SU-DHL-6 (cell line): ENCODE data around the gene PKM.

Source experiments
- H2AFZ ChIP-seq: fragments of 200-600 bp; sonication (generic); 2 replicates; pipeline ENCODE4 v1.6.1; 2014; ENCODE audit warnings: low read depth, mild to moderate bottlenecking, moderate library complexity, mixed read lengths, antibody characterized with exemption, low read length; ENCODE audit not compliant: severe bottlenecking
- H3F3A ChIP-seq: fragments of 200-600 bp; shearing (Covaris generic); 2 replicates; pipeline ENCODE4 v1.6.0; 2016; ENCODE audit warnings: antibody characterized with exemption, mild to moderate bottlenecking; ENCODE audit not compliant: insufficient read depth
- H3K27ac ChIP-seq: fragments of 200-600 bp; sonication (generic); 2 replicates; pipeline ENCODE4 v1.5.1; 2016; ENCODE audit warnings: low read depth, mild to moderate bottlenecking, low read length, moderate library complexity, mixed read lengths
- H3K27me3 ChIP-seq: fragments of 200-600 bp; sonication (generic), shearing (Covaris generic); 2 replicates; pipeline ENCODE4 v1.6.0; 2014; ENCODE audit warnings: mild to moderate bottlenecking, low read length
- H3K36me3 ChIP-seq: fragments of 200-600 bp; sonication (generic); 2 replicates; pipeline ENCODE4 v1.6.1; 2014; ENCODE audit warnings: mild to moderate bottlenecking, low read length, mixed read lengths
- H3K4me2 ChIP-seq: fragments of 300-600, 200-600 bp; shearing (Covaris generic), sonication (generic); 2 replicates; pipeline ENCODE4 v1.6.0; 2014; ENCODE audit warnings: low read length, low read depth, mild to moderate bottlenecking; ENCODE audit not compliant: poor library complexity, severe bottlenecking
- H3K4me3 ChIP-seq: fragments of 200-600 bp; sonication (generic); 2 replicates; pipeline ENCODE4 v1.5.1; 2014; ENCODE audit warnings: antibody characterized with exemption, low read length, mild to moderate bottlenecking, mixed read lengths; ENCODE audit not compliant: insufficient read depth, poor library complexity, severe bottlenecking
- H3K79me2 ChIP-seq: fragments of 200-600 bp; sonication (generic); 2 replicates; pipeline ENCODE4 v1.6.1; 2014; ENCODE audit warnings: mild to moderate bottlenecking, low read length, moderate library complexity; ENCODE audit not compliant: insufficient read depth
- H3K9ac ChIP-seq: fragments of 200-600 bp; sonication (generic); 2 replicates; pipeline ENCODE4 v1.7.0; 2014; ENCODE audit warnings: mild to moderate bottlenecking, low read length
- H3K9me2 ChIP-seq: fragments of 200-600 bp; sonication (generic); replicated peaks from 2 replicates; pipeline ENCODE4 v1.6.1; 2014; ENCODE audit warnings: low read length; ENCODE audit not compliant: insufficient read depth
- H3K9me3 ChIP-seq: fragments of 200-600 bp; sonication (generic); 2 replicates; pipeline ENCODE4 v1.6.1; 2014; ENCODE audit warnings: low read length, mixed read lengths; ENCODE audit not compliant: insufficient read depth
- H4K20me1 ChIP-seq: fragments of 200-600 bp; sonication (generic); 2 replicates; pipeline ENCODE4 v1.6.1; 2014; ENCODE audit warnings: low read depth, mild to moderate bottlenecking, antibody characterized with exemption, low read length, moderate library complexity, mixed read lengths
- EZH2phosphoT487 ChIP-seq: fragments of 200-600 bp; sonication (generic), shearing (Covaris generic); conservative IDR thresholded peaks from 2 replicates; pipeline ENCODE4 v1.6.1; 2018; ENCODE audit warnings: mild to moderate bottlenecking, antibody characterized with exemption, low read length, moderate library complexity, mixed read lengths
- TF ChIP-seq, protein P1 (sequence below): fragments of 200-600 bp; sonication (generic); IDR thresholded peaks from one replicate; pipeline ENCODE4 v1.5.1; 2017; ENCODE audit warnings: antibody characterized with exemption, mild to moderate bottlenecking, low read length, moderate library complexity; ENCODE audit not compliant: insufficient read depth, poor library complexity, severe bottlenecking

PKM gene

DNA sequence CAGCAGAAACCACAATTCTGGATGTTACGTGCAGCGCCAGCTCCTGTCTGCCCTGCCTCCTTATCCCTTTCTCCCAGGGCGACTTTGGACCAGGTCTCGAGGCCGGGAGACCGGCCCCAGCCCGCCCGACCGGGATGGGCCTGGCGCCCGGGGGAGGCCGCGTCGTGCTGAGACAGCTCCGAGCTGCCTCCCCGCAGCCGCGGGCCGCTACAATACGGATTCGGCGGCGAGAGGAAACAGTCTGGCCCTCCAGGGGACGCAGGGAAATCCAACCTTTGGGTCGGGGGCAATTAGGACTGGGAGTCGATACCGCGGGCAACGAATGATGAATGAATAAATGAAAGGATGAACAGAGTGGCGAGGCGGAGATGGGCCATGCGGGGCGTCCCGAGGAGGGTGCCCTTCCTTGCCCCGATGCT is 33.9 kb downstream of the PKM start:
- Histone ChIP-seq H3K9me2 (no peaks in the 10 kb centered on the region), H3K36me3 (peaks cover 12% of the 10 kb centered on the region), H3K27me3 (no peaks in the 10 kb centered on the region), H3K79me2 (no peaks in the 10 kb centered on the region), H3K4me2 (no peak overlapping the region), H3K9me3 (no peaks in the 10 kb centered on the region), H3K4me3 (no peak overlapping the region), H3K27ac (no peak overlapping the region), H3K9ac (no peak overlapping the region), H4K20me1 (peaks cover 5% of the 10 kb centered on the region; the same call in 1 of the 2 replicates), H3F3A (peaks cover 33% of the 10 kb centered on the region), H2AFZ (no peak overlapping the region)
- TF ChIP-seq, protein P1, sequence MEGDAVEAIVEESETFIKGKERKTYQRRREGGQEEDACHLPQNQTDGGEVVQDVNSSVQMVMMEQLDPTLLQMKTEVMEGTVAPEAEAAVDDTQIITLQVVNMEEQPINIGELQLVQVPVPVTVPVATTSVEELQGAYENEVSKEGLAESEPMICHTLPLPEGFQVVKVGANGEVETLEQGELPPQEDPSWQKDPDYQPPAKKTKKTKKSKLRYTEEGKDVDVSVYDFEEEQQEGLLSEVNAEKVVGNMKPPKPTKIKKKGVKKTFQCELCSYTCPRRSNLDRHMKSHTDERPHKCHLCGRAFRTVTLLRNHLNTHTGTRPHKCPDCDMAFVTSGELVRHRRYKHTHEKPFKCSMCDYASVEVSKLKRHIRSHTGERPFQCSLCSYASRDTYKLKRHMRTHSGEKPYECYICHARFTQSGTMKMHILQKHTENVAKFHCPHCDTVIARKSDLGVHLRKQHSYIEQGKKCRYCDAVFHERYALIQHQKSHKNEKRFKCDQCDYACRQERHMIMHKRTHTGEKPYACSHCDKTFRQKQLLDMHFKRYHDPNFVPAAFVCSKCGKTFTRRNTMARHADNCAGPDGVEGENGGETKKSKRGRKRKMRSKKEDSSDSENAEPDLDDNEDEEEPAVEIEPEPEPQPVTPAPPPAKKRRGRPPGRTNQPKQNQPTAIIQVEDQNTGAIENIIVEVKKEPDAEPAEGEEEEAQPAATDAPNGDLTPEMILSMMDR: no peak
- no peak for TF ChIP-seq EZH2phosphoT487

- Histone ChIP-seq H3K4me2 (no peak overlapping the region), H2AFZ (no peak overlapping the region), H3K9me2 (no peaks in the 10 kb centered on the region), H3K27me3 (no peaks in the 10 kb centered on the region), H3K79me2 (no peaks in the 10 kb centered on the region), H4K20me1 (no peaks in the 10 kb centered on the region; the same call in 1 of the 2 replicates), H3K9ac (no peak overlapping the region), H3F3A (peaks cover 29% of the 10 kb centered on the region), H3K9me3 (no peaks in the 10 kb centered on the region), H3K36me3 (peaks cover 7% of the 10 kb centered on the region; the same call in 1 of the 2 replicates), H3K4me3 (no peak overlapping the region), H3K27ac (no peak overlapping the region)
- TF ChIP-seq, protein P1: no peak
- no peak for TF ChIP-seq EZH2phosphoT487
Observed at GRCh38 chr15:72196409-72197040, 34.5 kb downstream of the PKM start.

GRCh38 chr15:72195101-72195511 is 35.9 kb downstream of the PKM start:
- Histone ChIP-seq H3K36me3 (peaks cover 4% of the 10 kb centered on the region; the same call in 1 of the 2 replicates), H3K9ac (no peak overlapping the region), H2AFZ (no peak overlapping the region), H3K27ac (no peak overlapping the region), H3K9me3 (no peaks in the 10 kb centered on the region), H3F3A (peaks cover 19% of the 10 kb centered on the region), H3K27me3 (no peaks in the 10 kb centered on the region), H3K79me2 (no peaks in the 10 kb centered on the region), H4K20me1 (no peaks in the 10 kb centered on the region), H3K9me2 (no peaks in the 10 kb centered on the region), H3K4me2 (no peak overlapping the region), H3K4me3 (no peak overlapping the region)
- no peak for TF ChIP-seq EZH2phosphoT487
- TF ChIP-seq, protein P1: no peak
